GM19193 (cell line): ENCODE measurements around the gene TSPAN5.

Experiments used
- POLR2A ChIP-seq: IDR thresholded peaks from 4 replicates; pipeline ENCODE4 v1.6.1; 2011; ENCODE audit not compliant: insufficient read depth, insufficient read length; ENCODE audit errors: extremely low read depth

Gene TSPAN5

DNA sequence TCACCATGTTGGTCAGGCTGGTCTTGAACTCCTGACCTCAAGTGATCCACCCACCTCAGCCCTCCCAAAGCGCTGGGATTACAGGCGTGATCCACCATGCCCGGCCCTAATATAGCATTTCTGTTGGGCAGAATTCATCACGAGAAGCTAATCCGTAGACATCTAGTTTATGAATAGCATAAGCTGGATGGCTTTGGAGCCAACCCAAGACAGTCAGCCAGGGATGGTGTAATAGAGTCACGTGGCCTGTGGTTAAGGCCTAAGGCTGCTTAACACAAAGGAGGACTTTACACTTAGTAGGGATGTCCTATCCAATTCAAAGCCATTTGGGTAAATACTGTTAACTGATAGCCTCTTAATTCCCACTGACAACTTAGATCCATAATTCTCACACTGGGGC is 223.6 kb downstream of the TSPAN5 start:
- TF ChIP-seq POLR2A, result no peak

DNA sequence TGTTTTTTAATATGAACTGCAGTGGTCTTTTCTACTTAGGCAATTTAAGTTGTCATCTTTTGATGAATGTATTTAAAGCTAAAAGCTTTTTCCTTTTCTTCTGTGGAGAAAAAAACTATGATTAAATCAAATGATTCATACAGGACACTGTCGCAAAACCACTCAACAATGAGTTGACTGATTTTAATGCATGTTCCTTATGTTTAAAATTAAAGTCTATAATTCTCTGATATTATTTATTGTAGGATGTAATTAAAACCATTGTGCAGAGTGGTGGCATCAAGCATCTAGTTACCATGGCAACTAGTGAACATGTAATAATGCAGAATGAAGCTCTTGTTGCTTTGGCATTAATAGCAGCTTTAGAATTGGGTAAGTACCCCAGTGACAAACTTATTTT is 224.7 kb downstream of the TSPAN5 start:
- no peak for TF ChIP-seq POLR2A

DNA sequence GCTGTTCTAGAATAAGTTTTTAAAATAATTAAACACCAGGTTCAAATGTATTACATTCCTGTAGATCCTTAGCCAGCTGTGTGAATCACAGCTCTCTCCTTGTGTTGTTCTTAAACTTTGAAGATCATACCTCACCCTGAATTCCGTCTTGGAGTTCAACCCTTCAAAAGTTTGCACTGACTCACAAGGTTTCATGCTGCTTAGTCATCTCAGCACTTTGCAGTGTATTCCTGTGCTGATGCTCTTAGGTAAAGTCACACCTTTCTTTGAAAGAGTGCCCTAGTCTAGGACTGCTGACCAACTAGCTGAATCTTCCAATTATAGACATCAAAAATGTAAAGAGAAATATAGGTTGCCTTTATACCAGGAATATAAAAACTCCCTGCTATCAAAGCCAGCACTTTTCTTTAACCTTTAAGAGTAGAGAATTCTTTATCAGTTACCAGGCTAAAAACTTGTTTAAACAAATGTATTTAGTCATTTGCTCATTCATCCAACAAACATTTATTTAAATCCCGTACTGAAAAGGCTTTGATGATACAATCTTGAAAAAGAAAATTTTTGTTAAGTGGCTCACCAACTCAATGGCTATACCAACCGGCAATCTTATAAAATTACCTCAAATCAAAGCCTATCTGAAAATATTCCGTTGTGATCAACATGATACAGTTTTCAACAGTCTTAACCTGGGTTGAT is 227.6 kb downstream of the TSPAN5 start:
- no peak for TF ChIP-seq POLR2A

DNA sequence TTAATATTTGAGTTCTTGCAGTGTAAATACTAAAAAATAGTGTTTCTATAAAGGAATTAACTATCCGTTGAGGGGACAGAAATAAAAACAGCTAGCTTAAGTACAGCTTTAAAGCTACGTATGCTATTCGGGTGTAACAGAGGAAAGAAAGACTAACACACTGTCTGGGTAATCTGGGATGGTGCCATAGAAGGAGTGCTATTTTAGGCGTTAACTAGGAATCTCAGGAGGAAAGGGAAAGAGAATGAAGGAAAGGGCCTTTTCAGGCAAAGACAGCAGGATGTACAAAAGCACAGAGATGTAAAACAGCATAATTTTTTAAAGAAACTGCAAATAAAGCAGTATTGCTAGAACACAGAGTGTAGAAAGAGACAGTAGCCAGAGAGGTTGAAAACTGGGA is 235.4 kb downstream of the TSPAN5 start:
- no peak for TF ChIP-seq POLR2A

DNA sequence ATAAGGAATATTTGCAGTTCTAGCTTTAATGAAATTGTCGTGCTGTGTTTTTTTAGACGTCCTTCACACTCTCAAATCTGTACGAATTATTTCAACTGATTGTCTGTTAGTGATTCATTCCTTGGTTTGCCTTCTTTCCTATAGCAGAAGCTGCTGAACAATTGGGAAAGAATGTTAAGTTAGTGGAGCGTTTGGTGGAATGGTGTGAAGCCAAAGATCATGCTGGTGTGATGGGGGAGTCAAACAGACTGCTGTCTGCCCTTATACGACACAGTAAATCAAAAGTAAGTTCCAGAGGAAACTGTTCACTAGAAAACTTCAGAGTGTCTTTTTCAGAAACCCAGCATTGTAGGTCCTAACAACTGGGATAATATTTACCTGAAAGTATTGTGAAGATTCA is 237.3 kb downstream of the TSPAN5 start:
- TF ChIP-seq POLR2A, result no peak
